Measurements from ENCODE around the gene KIF5B.
"Not testable (repeated sequence)": the region's sequence is repeated elsewhere in the genome, so short reads cannot be mapped to it uniquely, and the experiment has no call there.

KIF5B gene

GRCh38 chr10:32060347-32060746, 4.1 kb upstream of the KIF5B start:
- H3K4me3 ChIP-seq (replicated peaks in 1 of 2; ENCODE audit: low read depth in 2 of 2, low read length in 2 of 2): no peak overlapping the region
- no peak for DNase-seq (ENCODE audit: low read depth in 2 of 2)
- TF ChIP-seq, protein P1, sequence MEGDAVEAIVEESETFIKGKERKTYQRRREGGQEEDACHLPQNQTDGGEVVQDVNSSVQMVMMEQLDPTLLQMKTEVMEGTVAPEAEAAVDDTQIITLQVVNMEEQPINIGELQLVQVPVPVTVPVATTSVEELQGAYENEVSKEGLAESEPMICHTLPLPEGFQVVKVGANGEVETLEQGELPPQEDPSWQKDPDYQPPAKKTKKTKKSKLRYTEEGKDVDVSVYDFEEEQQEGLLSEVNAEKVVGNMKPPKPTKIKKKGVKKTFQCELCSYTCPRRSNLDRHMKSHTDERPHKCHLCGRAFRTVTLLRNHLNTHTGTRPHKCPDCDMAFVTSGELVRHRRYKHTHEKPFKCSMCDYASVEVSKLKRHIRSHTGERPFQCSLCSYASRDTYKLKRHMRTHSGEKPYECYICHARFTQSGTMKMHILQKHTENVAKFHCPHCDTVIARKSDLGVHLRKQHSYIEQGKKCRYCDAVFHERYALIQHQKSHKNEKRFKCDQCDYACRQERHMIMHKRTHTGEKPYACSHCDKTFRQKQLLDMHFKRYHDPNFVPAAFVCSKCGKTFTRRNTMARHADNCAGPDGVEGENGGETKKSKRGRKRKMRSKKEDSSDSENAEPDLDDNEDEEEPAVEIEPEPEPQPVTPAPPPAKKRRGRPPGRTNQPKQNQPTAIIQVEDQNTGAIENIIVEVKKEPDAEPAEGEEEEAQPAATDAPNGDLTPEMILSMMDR (IDR thresholded peaks at IDR 0.05; ENCODE audit: low read depth, low read length): no peak

DNA sequence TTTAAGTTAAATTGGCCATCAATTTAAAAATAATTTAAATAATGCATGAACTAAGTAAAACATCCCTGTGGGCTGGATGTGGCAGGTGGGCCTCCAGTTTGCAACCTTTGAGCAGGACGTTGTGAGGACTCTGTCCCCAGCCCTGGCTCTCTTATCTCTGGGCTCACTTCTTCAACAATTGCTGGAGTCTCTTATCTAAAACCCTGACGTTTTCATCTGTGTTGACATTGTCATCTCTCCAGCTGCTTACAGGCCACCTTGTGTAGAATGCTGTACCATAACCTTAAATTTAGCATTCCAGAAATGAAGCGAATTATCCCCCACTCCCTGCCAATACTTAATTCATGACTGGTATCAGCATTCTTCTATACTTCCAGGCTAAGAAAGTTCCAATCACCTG, 3.2 kb upstream of the KIF5B start:
- no peak overlapping the region for H3K4me3 ChIP-seq (replicated peaks in 1 of 2; ENCODE audit: low read depth in 2 of 2, low read length in 2 of 2)
- TF ChIP-seq, protein P1 (IDR thresholded peaks at IDR 0.05; ENCODE audit: low read depth, low read length): no peak
- DNase-seq (ENCODE audit: low read depth in 2 of 2): no peak

GRCh38 chr10:32057036-32057372, 779 bp upstream of the KIF5B start:
- TF ChIP-seq, protein P1 (IDR thresholded peaks at IDR 0.05; ENCODE audit: low read depth, low read length): no peak
- peak overlapping the region in 1 of 2 donors; percentile 85 for H3K4me3 ChIP-seq (replicated peaks in 1 of 2; ENCODE audit: low read depth in 2 of 2, low read length in 2 of 2)
- DNase-seq (ENCODE audit: low read depth in 2 of 2): no peak

GRCh38 chr10:32055478-32056135, 618 bp downstream of the KIF5B start:
- TF ChIP-seq, protein P1 (IDR thresholded peaks at IDR 0.05; ENCODE audit: low read depth, low read length): peak; percentile 23
- H3K4me3 ChIP-seq (replicated peaks in 1 of 2; ENCODE audit: low read depth in 2 of 2, low read length in 2 of 2): peak overlapping the region; percentile 85 to 90
- peak; percentile 45 to 72 for DNase-seq (ENCODE audit: low read depth in 2 of 2)

GRCh38 chr10:32054094-32054493, 2.1 kb downstream of the KIF5B start:
- DNase-seq (ENCODE audit: low read depth in 2 of 2): peak; percentile 65 to 72
- H3K4me3 ChIP-seq (replicated peaks in 1 of 2; ENCODE audit: low read depth in 2 of 2, low read length in 2 of 2): peak overlapping the region; percentile 85 to 90
- TF ChIP-seq, protein P1 (IDR thresholded peaks at IDR 0.05; ENCODE audit: low read depth, low read length): no peak

DNA sequence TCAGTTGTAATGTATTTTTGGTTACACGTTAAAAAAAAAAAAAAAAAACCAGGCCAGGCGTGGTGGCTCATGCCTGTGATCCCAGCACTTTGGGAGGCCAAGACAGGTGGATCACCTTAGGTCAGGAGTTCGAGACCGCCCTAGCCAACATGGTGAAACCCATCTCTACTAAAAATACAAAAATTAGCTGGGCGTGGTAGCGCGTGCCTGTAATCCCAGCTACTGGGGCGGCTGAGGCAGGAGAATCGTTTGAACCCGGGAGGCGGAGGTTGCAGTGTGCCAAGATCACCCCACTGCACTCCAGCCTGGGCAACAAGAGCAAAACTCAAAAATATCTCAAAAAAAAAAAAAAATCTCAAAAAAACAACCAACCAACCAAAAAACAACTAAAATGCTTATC, 2.8 kb downstream of the KIF5B start:
- H3K4me3 ChIP-seq (replicated peaks in 1 of 2; ENCODE audit: low read depth in 2 of 2, low read length in 2 of 2): peak overlapping the region in 1 of 2 donors; percentile 85
- DNase-seq (ENCODE audit: low read depth in 2 of 2): not testable (repeated sequence)

DNA sequence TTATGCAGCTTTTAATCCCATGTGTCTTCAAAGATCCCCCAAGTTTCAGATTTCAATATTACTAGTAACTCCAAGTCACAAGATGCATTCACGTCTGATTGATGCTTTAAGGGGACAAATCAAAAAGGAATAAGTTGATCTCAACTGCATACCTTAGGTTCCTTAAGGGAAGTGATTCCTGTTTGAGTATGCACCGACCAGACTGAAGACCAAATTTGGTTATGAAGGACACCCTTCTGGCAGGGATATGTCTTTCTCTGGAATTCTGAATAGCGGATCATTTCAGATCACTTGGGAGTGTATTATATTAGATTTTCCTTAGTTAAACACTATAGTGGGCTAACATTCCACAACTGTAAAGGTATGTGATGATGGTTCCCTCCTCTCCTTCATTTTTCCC, 4.3 kb downstream of the KIF5B start:
- H3K4me3 ChIP-seq (replicated peaks in 1 of 2; ENCODE audit: low read depth in 2 of 2, low read length in 2 of 2): no peak overlapping the region
- TF ChIP-seq, protein P1 (IDR thresholded peaks at IDR 0.05; ENCODE audit: low read depth, low read length): no peak
- DNase-seq (ENCODE audit: low read depth in 2 of 2): peak in 1 of 2 donors; percentile 20

Data from cardiac fibroblast (primary cell).